Hindlimb muscle (tissue), 1 donor: ENCODE data around the gene SHISA6. TPM values are rescaled to one million over a fixed set of nuclear protein-coding genes. Genes with fewer than 3 reads are reported as not detected.
"Not testable (repeated sequence)": the region's sequence is repeated elsewhere in the genome, so short reads cannot be mapped to it uniquely, and the experiment has no call there.

Source experiments
- DNase-seq: peaks from one replicate; pipeline ENCODE4 v3.0.0-alpha.2; 2013
- polyA plus RNA-seq: library from polyadenylated mRNA; unstranded; fragments of 120-200 nt; gene quantifications from one replicate; pipeline ENCODE4 v1.2.1, GENCODE V29; 2013; ENCODE audit not compliant: insufficient read length

Gene SHISA6
- polyA plus RNA-seq, 1 donor = 6.8 TPM

DNA sequence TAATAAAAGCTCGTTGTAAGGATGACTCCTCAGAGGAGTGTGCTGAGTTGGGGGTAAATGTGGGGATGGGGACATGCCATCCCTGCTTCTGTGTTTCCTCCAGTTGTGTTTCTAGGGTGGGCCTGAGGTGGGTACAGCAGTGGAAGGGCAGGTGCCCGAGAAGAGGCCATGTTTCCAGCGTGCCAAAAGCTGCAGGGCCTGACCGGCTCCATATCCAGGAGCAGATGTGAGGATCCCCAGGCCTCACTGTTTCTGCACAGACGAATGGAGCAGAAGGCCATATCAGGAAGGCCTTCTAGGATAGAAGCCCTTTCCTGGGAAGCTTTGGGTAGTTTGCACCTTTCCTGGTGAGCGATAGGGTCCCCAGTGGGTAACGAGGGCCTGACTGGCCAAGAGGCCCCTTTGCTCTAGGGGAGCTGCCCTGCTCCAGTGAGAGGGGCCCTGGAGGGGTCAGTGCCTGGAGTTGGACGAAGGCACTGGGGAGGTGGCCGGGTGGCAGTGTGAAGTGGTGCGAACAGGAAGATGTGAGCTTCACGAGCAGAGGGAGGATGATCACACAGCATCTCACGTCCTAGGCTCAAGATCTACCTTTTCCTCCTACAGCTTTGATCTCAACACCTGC, 62.9 kb downstream of the SHISA6 start:
- DNase-seq = no peak

DNA sequence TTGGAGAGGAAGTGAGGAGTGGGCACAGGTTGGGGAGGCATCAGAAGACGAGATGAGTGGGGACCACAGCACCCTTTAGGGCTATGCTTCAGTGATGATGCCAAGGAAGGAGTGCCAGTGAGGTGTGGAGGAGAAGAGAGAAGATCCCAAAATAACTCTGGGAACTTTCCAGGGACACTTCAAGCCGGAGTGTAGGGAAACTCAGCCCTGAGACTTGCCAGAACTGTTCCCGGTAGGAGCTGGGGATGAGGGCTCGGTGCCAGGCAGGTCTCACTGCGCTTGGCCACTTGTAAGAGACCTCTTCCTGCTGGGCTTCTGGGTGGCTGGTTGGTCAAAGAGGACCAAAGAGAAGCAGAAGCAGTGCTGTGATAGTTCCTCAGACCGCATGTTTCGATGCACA, 63.6 kb downstream of the SHISA6 start:
- DNase-seq = no peak

DNA sequence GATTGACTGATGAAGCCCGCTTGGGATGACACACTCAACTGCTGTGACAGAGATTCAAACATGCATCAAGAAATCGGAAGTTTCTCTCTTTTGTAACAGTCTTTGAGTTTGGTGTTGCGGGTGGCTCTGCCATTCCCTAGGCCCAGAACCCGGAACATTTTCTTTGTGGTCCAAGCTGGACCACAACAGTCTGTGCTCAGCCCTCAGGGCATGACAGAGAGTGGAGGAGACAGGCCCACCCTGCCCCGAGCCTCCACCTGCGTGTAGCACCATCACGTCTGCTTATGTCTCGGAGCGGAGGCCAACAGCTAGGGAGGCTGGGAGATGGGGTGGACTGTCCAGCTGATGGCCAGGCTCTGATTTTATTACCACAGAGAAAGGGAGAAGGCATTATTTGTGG, 64.5 kb downstream of the SHISA6 start:
- DNase-seq = no peak

DNA sequence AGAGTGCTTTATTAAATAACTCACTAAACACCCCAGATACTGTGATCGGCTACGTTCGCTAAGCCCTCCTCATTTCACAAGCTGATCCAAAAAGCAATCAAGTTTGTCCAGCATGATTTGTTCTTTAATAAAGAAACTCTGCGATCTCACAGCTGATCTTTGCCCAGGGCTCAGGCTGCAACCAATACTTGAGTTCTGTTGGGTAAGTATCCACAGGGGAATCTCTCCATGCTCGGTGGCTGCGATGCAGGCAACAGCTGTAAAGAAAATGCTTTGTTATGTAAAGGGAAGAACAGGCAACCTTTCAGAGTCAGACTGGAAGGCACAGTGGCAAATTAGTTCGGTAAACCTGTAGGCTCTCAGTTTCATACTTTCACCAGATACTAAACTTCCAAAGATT, 67.5 kb downstream of the SHISA6 start:
- DNase-seq = no peak

DNA sequence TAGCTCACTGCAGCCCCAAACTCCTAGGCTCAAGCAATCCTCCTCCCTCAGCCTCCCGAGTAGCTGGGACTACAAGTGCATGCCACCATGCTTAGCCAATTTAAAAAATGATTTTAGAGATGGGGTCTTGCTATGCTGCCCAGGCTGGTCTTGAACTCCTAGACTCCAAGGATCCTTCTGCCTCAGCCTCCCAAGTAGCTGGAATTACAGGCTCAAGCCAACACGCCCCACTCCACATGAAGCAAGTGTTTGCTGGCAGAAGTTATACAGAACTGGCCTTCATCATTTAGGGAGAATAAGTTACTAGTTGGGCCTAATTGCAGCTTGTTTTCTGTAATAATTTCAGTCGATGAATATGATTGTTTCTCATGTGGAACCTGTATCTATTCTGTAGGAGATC, 68.0 kb downstream of the SHISA6 start:
- DNase-seq = no peak

DNA sequence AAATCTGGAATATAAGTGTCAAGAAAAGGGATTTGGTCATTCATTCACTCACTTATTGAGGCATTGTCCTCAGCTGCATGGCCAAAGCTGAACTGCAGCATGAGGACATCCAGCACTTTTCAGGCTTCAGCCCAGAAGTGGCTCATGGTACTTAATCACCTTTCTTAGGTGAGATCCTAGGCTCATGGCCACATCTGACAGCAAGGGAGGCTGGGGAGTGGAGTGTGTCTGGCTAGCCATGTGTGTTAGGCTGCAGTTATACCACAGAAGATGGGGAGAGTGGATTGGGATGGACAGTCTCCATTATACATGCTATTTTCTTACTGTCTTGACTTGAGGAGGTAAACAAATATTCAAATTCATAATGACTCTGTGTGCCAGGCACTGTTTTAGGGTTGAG, 68.8 kb downstream of the SHISA6 start:
- DNase-seq = no peak

DNA sequence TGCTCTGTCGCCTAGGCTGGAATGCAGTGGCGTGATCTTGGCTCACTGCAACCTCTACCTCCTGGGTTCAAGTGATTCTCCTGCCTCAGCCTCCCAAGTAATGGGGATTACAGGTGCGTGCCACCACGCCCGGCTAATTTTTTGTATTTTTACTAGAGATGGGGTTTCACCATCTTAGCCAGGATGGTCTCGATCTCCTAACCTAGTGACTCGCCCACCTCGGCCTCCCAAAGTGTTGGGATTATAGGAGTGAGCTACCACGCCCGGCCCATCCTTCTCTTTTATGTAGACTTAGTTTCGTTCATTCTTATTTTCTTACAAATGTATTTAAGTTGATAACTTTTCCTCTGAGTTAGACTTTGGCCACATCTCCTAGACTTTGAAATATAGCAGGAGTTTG, 75.4 kb downstream of the SHISA6 start:
- not testable (repeated sequence) for DNase-seq

DNA sequence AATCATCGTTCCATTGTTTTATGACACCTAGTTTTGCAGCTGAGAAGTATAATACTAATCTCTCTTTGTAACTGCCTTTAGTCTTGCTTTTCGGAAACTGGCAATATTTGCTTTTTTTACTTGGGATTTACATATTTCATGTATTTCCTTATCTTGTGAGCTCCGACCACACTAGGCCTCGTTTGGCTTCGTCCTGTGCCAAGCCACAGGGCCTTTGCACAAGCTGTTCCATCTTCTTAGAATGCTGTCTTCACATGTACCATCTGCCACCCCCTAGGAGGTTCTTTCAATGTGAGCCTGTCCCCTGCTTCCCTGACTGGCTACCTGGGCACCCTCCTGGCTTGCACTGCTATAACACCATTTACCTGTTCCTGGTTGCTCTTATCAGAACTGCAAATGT, 77.2 kb downstream of the SHISA6 start:
- no peak for DNase-seq

DNA sequence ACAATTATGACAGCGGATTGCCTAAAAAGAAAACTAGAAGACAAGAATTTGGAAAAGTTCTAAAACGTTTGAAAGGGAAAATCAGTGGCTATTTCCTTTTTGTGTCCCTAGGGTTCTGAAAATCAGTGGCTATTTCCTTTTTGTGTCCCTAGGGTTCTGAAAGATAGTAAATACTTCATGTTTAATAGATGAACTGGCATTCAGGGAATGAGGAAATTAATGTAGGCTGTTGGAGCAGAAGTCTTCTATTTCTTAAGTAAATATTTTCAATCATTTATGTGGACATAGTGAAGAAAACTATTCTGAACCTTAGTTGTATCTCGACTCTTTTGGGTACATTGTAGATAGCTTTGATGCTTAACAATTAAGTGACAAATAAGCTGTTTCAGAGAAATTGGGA, 78.9 kb downstream of the SHISA6 start:
- no peak for DNase-seq

DNA sequence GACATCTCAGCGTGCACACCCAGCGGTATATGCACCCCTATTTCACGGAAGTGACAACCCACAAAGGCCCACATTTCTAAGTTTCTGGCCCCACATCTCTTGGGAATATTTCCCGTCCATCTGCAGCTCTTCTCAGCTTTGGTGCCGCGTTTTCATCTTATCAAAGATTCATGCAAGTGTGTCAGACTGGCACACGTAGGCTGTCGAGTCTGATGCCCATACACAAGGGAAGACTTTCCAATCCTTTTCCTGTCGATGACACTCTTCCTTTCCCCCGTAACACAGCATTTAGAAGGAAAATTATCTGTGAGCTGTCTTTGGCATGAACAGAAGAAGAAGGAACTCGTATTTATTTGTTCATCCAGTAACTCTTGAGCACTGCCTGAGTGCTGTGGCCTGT, 83.0 kb downstream of the SHISA6 start:
- DNase-seq = no peak

DNA sequence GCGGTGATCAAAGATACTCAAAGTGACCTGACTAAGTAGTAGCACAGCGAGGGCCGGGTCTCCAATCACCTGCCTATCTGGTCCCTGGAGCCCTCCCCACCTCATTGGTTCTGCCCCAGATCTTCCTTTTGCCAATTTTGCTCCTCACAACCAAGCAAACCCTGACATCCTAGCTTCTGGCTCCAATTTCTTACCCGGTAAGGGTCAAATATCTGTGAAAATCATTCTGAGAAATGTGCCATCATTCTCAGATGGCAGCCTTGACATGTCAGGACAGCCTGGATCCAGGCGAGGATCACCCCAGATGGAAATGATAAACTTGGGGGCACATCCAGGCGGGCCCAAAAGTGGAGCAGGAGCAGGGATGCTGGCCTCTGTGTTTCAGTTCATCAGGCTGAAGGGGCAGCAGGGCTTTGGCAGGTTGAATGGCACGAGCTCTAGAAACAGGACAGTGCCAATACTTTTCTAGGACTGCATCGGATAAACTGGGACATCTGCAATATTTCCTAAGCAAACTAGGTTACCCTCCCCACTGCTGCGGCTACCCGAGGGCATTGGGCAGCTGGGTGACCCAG, 83.9 kb downstream of the SHISA6 start:
- DNase-seq = no peak

DNA sequence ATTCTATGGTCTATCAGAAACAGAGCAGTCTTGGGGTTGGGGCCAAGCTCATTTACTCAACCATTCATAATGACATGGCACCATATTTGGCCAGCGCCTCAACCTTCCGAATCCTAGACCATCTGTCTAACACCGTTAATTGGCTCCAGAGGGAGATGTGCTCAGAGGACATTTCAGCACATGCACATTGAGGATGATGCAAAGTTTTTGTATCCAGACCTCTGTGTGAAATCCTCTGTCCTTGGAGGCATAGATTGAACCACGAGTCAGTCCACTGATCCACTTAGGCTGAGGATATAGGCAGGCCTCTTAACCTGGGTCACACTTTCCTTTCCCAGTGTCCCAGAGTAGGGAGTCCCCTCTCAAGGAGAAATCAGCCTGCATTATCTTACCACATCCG, 85.5 kb downstream of the SHISA6 start:
- no peak for DNase-seq

DNA sequence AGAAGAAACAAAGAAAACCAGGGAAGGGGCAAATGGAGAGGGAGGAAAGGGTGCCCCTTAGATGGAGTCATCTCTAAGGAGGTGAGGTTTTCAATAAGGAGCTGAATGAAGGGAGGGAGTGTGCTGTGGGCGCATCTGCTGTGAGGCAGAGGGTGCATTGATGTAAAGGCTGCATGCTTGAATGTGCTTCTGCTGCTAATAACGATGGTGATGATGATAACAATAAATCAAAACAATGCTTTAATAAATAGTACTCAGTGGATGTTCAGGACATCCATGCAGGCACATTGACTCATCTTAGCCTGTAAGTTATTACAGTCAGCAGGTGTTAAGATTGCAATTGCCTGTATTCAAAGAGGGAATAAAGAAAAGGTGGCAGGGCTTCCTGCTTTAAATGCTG, 87.8 kb downstream of the SHISA6 start:
- no peak for DNase-seq

DNA sequence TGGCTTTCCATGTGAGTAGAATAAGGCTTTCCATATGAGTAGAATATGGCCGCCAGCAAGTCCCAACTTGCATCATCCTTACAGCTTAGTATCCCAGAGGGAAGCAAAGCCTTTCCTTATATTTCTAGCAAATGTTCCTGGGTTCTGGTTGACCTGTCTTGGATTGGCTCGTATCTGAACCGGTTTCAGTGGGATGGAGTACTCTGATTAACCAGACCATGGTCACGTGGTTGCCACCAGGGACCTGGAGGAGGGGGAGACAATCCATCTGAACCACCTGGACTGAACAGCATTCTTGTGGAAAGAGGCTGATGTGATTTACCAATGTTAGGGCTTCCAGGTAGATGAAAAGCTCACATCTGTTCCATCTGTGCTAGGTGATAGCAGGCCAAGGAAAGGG, 89.0 kb downstream of the SHISA6 start:
- peak; percentile 26 for DNase-seq

DNA sequence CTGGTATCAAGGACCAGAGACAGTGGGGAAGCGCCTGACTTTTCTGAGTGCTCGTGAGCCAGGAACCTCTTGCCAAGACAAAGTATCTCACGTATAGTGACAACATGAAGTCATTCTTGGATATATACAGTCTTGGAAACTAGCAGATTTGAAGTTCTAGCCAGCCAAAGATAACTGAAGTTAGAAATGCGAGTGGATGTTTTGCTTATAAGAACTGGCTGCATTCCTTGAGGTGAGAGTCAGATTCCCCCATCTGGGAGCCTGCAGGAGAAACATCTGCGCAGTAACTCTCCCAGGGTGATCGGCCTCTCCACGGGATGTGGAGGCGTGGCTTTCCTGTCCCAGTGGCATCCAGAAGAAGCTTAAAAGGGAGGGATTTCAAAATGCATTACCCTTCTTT, 89.8 kb downstream of the SHISA6 start:
- DNase-seq = peak; percentile 59

DNA sequence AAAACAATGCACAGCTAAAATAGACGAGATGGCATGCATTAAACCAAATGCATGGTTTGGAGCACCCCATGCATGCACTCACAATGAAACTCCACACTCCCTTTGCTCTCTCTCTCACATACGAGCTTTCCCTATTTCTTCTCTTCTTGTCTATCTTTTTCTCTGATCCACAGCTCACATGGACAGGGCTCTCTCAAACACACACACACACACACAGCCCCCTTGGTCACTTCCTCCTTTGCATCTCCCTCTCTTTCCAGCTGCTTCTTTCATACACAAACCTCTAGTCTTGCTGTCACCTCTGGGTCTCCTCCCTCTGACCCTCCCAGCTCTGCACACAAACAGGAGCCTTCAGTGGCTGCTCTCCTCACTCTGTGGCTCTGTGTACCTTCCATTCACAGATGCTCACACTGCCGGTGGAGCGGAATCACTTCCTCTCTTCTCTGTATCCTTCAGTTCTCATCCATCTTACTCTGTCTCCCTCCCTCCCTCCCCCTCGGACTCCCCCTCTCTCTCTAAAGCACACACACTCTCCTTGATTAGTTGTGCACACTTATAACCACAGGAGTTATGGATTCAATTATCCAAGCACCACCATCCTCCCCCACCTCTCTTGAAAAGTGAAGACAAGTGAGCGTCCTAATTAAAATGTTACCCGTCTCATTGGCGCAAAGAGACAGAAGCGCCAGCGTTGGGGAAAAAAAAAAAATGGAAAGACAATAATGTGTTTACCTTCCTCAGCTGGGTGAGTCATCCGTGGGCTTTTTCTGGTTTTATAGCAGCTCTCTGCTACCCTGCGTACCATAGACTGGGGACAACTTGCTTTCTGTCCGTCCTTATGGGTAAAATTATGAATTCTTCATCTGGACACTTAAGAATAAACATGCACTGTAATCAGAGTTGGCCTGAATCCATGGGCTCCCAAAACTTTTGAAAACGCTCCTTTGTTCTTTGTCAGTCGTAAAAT, 90.8 kb downstream of the SHISA6 start:
- no peak for DNase-seq

DNA sequence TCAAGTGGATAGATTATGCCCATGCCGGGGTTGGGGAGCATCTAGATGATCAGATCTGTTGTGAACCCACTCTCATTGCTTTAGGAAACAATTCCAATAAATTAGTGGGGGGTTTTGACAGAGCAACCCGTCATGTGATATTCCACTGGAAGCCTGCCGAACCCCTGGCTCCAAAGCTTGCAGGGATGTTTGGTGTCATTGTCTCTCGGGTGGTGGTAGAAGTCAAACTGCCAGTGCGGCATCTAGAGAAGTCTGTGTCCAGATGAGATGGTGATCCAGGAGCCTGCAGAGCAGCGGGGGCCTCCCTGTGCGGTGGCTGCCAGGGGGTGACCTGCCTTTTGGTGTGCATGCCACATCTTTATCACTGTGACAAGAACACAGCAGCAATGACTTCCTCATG, 91.7 kb downstream of the SHISA6 start:
- DNase-seq = no peak

DNA sequence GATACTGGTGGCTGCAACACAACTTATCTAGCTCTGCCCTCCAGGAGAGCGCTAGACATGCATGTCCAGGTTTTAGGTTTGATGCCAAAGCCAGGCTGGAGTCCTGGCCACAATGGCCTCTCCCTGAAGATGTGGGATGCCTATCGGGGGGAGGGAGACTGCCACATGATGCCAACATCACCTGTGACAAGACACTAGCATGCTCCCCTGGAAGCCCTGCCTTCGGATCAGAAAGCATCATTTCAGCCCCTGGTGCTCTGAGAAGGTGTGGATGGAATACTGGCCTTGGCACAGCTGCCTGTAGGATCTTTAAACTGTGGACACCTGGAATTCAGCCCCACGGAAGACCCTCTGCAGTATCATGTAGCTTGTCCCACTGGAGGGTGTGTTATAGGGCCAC, 93.5 kb downstream of the SHISA6 start:
- DNase-seq = no peak

DNA sequence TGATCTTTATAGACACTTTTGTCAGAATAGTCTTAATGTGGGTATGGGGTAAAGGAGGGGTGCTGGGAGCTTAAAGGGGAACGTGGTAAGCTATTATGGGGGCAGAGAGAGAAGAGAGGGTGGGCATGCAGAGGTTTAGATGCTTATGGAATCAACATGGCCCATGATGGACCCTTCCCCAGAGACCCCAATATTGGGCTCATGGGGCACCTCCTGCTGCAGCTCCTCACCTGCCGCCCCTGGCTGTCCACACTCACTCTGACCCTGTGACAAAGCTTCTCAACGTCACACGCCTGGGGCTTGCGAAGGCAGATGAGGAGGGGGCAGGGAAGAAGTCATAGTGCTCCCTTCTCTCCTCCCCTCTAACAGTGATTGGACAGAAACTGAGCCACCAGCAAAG, 95.3 kb downstream of the SHISA6 start:
- no peak for DNase-seq

DNA sequence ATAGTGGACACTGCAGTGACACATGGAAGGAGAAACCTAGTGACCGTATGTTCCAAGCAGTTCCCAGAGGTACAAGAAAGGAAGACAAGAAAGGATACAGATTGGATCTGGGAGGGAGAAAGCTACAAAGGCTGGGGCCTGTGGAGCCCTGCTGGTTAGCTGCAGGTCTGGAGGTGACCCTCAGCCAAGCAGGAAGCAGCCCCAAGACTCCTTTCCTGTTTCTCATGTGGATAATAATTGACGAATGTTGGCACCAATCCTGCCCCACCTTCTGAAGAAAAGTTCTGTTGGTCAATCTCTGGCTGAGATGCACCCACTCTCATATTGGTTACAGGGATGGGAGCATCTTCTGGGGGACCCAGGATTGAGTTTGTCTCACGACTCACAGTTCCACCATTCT, 99.8 kb downstream of the SHISA6 start:
- DNase-seq = no peak

DNA sequence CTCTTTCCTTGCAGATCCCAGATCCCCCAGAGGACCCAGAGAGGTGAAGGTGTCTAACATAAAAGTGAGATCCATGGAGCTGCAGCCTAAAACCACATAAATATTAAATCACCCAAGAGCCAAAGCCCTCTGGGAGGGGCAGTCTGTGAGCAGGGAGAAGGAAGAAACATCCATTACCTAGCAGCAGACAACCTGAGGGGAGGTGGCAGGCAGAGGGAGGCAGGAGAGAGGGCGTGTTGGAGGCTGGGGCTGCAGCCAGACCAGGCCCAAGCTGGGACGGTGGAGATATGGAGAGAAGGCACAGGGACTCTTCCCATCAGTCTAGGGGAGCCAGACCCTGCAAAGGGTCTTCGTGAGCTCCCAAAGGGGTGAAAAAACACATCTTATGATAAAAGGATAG, 101.1 kb downstream of the SHISA6 start:
- DNase-seq = no peak

DNA sequence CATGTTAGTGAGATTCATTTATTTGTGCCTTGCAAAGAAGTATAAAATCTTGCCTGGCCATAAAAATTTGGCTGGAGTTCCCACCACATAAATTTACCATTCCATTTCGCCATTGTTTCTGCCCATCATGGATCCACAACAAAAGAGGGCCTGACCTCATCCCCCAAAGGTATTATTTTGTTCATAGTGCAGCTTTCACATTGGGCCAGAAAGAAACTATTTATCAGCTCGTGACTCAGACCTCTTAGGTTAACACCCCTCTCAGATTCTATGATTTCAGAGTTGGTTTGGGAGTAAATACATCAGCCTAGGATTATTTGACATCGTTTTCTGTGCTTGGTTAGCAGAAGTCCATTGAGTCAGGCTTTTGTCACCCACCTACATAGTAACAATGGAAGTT, 108.1 kb downstream of the SHISA6 start:
- DNase-seq = no peak

DNA sequence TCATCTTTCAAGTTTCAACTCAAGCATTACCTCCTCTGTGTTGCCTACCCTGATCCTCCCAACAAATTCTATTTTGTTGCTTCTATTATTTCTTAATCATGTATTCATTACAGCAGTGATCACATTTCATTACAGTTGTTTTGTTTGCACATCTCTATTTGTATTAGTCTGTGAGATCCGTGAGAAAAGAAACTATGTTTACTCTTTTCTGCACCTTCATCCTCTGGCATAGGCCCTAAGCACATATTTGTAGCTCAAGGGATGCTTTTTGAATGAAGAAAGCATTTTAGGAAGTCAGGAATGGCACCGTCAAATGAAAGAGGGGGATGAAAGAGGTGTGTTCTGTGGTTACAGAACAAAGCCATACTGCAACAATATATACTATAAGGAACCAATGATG, 110.5 kb downstream of the SHISA6 start:
- DNase-seq = no peak

DNA sequence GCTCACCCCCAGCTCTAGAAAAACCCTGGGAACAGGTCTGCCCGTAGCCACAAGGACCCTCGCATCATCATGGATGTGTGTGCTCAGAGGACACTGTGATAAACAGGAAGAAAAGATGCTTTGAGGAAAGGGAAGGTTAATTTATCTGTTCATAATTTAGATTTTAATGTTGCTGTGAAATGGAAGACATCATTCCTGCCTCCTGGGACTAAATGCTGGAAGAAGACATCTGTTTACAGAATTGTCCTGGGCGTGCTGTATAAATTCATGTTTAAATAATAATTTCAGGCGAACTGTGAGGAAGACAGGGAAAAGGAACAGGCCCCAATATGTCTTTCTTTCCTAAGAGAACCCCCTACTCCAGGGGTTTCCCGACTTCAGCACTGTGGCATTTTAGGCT, 112.6 kb downstream of the SHISA6 start:
- DNase-seq = peak; percentile 31
